A549 (cell line): Measurements from ENCODE around the gene THADA.

Experiments
- CHD4 ChIP-seq: fragments of 200-600 bp; sonication (generic); IDR thresholded peaks from 2 replicates; pipeline ENCODE4 v1.6.1; 2016; ENCODE audit warnings: antibody characterized with exemption, mild to moderate bottlenecking, borderline replicate concordance
- EP300 ChIP-seq, 2 experiments: fragments of >200 bp; sonication (Bioruptor Twin); formaldehyde crosslinking; IDR thresholded peaks; 2 replicates in 1 of 2; 3 replicates in 1 of 2; pipeline ENCODE4 v1.6.1; 2016 to 2017
- HOXB13 ChIP-seq: fragments of 250-450 bp; sonication (Bioruptor Pico); IDR thresholded peaks from 2 replicates; pipeline ENCODE4 v1.5.0; 2020; ENCODE audit warnings: low read depth, mild to moderate bottlenecking, moderate library complexity
- JUNB ChIP-seq: fragments of >200 bp; sonication (Bioruptor Twin); formaldehyde crosslinking; IDR thresholded peaks from 2 replicates; pipeline ENCODE4 v1.6.1; 2016
- MAFK ChIP-seq: fragments of 450-650 bp; IDR thresholded peaks from 2 replicates; pipeline ENCODE4 v1.6.1; 2014; ENCODE audit not compliant: partially characterized antibody
- NPAS2 ChIP-seq: fragments of 250-450 bp; sonication (Bioruptor Pico); IDR thresholded peaks from 2 replicates; pipeline ENCODE4 v1.8.0; 2022; ENCODE audit warnings: mild to moderate bottlenecking, moderate library complexity, borderline replicate concordance
- POLR2A ChIP-seq: IDR thresholded peaks from 2 replicates; pipeline ENCODE4 v1.6.1; 2012; ENCODE audit warnings: mild to moderate bottlenecking, low read length
- RARB ChIP-seq: fragments of 250-450 bp; sonication (Bioruptor Pico); IDR thresholded peaks from 2 replicates; pipeline ENCODE4 v1.8.0; 2021; ENCODE audit warnings: mild to moderate bottlenecking, moderate library complexity
- ZC3H11A ChIP-seq: fragments of 450-650 bp; IDR thresholded peaks from 2 replicates; pipeline ENCODE4 v1.6.1; 2014; ENCODE audit warnings: antibody characterized with exemption, mild to moderate bottlenecking
- TF ChIP-seq, protein P1 (sequence below): fragments of >200 bp; sonication (Bioruptor Twin); formaldehyde crosslinking; IDR thresholded peaks from 3 replicates; pipeline ENCODE4 v1.5.1; 2016

DNA sequence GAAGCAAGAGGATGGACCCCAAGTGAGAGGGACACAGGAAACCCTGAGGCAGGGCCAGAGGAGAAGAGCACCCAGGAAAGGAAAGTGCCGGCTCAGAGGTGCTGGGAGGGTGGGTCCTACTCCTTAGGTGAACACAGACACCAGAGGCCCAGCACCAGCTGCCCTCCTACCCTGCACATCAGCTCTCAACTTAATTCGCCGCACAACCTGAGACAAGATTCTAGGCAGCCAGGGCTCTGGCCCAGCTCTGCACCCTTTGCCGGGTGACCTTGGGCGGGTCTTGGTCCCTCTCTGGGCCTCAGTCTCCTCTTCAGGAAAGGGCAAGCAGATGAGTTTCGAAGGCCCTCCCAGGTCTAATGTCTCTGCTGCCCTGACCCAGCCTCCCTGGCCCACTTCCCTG is 397.6 kb downstream of the THADA start:
- TF ChIP-seq POLR2A (no peak), JUNB (no peak), RARB (CRISPR knock-in tag) (no peak), CHD4 (no peak), ZC3H11A (no peak), EP300 (IDR thresholded peaks at IDR 0.05) (no peak), NPAS2 (CRISPR knock-in tag) (no peak), MAFK (no peak), HOXB13 (CRISPR knock-in tag) (no peak)
- TF ChIP-seq, protein P1, sequence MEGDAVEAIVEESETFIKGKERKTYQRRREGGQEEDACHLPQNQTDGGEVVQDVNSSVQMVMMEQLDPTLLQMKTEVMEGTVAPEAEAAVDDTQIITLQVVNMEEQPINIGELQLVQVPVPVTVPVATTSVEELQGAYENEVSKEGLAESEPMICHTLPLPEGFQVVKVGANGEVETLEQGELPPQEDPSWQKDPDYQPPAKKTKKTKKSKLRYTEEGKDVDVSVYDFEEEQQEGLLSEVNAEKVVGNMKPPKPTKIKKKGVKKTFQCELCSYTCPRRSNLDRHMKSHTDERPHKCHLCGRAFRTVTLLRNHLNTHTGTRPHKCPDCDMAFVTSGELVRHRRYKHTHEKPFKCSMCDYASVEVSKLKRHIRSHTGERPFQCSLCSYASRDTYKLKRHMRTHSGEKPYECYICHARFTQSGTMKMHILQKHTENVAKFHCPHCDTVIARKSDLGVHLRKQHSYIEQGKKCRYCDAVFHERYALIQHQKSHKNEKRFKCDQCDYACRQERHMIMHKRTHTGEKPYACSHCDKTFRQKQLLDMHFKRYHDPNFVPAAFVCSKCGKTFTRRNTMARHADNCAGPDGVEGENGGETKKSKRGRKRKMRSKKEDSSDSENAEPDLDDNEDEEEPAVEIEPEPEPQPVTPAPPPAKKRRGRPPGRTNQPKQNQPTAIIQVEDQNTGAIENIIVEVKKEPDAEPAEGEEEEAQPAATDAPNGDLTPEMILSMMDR: no peak
